ENCODE data around the gene TTLL8. TPM values are rescaled to one million over a fixed set of nuclear protein-coding genes. Genes with fewer than 3 reads are reported as not detected.
A peak's percentile ranks its signal among the peaks of the same experiment; 100 is the strongest.

The TTLL8 gene
- total RNA-seq, 6 experiments from 2014 or later = not detected

DNA sequence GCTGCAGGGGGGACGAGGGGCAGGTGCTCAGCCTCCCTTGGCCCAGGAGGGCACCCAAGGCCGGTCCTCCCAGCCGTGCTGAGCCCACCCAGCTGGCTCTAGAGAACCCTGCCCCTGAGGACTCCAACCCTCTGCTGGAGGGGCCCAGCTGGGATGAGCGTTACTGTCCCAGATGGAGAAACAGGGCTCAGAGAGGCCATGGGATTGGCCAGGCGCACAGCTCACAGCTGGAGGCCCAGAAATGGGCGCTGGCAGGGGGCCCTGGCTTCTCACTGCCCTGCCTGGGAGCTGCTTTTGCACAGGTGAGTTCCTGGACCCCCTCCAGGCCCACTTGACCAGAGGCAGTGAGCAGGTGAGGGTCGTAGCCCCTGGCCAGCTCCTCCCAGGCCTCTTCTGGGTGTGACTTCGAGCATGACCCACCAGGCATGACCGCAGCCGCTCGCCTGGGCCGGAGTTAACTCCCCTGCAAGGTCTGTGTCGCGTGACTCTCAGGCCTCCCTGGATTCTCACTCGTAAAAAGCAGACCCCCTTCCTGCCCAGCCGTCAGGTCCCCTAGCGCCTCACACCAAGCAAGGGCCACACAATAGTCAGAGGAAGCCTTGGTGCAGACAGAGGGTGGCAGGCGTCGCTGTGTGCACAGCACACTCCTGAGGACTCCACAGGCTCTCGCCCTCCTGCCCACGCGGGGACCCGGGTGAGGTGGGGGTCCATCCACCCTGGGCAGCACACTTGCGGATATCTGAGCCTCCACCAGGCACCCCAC is 25.8 kb downstream of the TTLL8 start:
- TF ChIP-seq, protein P1, sequence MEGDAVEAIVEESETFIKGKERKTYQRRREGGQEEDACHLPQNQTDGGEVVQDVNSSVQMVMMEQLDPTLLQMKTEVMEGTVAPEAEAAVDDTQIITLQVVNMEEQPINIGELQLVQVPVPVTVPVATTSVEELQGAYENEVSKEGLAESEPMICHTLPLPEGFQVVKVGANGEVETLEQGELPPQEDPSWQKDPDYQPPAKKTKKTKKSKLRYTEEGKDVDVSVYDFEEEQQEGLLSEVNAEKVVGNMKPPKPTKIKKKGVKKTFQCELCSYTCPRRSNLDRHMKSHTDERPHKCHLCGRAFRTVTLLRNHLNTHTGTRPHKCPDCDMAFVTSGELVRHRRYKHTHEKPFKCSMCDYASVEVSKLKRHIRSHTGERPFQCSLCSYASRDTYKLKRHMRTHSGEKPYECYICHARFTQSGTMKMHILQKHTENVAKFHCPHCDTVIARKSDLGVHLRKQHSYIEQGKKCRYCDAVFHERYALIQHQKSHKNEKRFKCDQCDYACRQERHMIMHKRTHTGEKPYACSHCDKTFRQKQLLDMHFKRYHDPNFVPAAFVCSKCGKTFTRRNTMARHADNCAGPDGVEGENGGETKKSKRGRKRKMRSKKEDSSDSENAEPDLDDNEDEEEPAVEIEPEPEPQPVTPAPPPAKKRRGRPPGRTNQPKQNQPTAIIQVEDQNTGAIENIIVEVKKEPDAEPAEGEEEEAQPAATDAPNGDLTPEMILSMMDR (IDR thresholded peaks at IDR 0.05) = no peak
- no peak for TF ChIP-seq POLR2A (IDR thresholded peaks at IDR 0.05)
- DNase-seq = peak in 1 of 3 donors; percentile 45

DNA sequence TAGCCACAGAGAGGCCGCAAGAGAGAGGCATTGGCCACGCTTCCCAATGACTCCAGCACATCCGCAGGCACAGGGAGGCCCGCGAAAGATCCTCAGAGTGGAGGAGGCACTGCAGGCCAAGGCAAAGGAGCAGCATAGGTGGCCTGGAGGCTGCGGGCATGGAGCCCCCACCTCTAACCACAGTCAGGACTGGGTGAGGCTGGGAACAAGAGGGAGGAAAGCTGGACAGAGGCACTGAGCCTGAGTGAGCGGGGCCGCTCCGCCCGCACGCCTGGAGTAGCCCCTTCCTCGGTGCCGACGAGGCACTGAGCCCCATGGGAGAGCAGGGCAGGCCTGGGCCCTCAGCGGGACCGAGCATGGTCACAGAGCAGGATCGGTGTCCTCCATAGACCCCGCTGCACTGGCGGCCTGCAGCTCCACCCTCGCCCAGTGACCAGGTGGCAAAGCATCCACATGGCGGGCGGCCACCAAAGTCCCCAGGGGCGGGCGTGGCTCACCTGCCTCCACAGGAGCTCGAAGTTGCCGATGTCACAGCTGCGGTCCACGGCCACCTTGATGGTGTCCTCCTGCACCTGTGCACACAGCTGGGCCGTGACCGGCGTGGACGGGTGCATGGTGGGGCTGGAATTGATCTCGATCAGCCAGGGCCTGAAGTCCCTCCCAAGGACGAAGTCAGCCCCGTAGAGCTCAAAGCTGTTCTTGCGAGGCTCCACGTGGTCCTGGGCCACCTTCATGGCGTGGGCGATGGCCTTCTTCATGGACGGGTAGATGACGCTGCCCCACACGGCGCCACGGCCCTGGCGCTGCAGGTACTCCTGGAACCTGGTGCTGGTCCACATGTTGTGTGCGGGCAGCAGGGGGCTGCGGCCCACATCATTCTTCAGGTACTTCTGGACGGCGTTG is 26.7 kb downstream of the TTLL8 start:
- H3K27me3 ChIP-seq = no peaks in the 10 kb centered on the region
- no CpG with 5 or more reads among the region's 49 CpGs for WGBS (ENCODE audit: insufficient coverage, low coverage, low lambda C conversion rate, missing lambda C conversion rate)
- H3K4me1 ChIP-seq = peaks cover 0 to 8% (median 0%) of the 10 kb centered on the region in 4 donors
- ATAC-seq (no peak), DNase-seq (peak in 2 of 3 donors; percentile 15 to 56)
- H3K4me3 ChIP-seq = no peak overlapping the region
- no peaks in the 10 kb centered on the region for H3K36me3 ChIP-seq
- no peak overlapping the region for H3K27ac ChIP-seq
- no peaks in the 10 kb centered on the region for H3K9me3 ChIP-seq
- intact Hi-C loops (cut with DNase I) = loop anchor here (2.0 to 10.0 kb wide), 4 partner anchors 103 to 267 kb away; no protein-coding TSS in a partner anchor
- TF ChIP-seq POLR2A (IDR thresholded peaks at IDR 0.05) = no peak
- TF ChIP-seq, protein P1 (IDR thresholded peaks at IDR 0.05) = no peak

More for the DNA sequence above, 25.8 kb downstream of the TTLL8 start:
- Histone ChIP-seq H3K36me3 (no peaks in the 10 kb centered on the region), H3K27ac (no peak overlapping the region), H3K27me3 (no peaks in the 10 kb centered on the region), H3K4me3 (no peak overlapping the region), H3K9me3 (no peaks in the 10 kb centered on the region), H3K4me1 (peaks cover 0 to 8% (median 0%) of the 10 kb centered on the region in 4 donors)
- intact Hi-C loops (cut with DNase I) = loop anchor here (2.0 to 10.0 kb wide), 4 partner anchors 103 to 267 kb away; no protein-coding TSS in a partner anchor
- ATAC-seq = no peak
- 89% methylated on average over 8 of the region's 24 CpGs for WGBS (ENCODE audit: insufficient coverage, low coverage, low lambda C conversion rate, missing lambda C conversion rate)

DNA sequence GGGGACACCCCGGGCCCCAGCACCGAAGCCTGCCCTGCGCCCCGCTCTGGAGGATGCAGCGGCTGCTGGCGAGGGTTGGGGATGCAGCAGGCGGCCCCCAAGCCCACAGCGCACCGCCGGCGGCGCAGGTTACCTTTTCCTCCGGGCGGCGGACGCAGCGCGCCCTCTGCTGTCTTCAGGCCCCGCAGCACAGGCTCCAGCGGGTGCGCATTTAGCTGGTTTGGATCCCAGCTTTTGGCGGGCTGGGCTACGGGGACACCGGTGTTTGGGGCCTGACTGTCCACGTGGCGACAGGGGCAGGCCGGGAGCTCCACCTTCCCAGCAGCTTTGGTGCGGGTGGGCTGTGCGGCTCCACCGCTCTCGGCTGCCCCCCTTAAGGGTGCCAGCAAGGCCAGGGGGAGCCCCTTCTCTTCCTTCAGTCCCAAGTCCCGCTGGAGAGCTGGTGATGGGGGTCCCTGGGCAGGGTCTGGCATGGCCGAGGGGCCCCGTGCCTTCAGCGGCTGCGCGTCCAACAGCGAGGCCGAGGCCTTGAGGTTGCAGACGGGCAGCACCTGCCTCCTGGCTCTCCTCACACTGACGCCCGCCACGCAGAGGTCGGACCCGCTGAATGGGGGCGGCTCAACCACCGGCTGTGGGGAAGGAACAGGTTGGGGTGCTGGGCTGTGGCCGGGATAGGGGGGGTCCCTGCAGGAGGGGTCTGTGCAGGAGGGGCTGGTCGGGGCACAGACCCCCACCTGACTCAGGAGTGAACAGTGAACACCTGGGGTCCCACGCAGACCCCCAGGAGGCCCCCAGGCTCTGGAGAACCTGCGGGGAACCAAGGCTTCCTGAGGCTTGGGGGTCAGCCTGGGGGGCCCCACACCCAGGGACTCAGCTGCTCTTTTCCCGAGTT is 27.6 kb downstream of the TTLL8 start:
- Histone ChIP-seq H3K9me3 (no peaks in the 10 kb centered on the region), H3K4me3 (no peak overlapping the region), H3K27me3 (no peaks in the 10 kb centered on the region), H3K36me3 (no peaks in the 10 kb centered on the region), H3K4me1 (peaks cover 0 to 8% (median 0%) of the 10 kb centered on the region in 4 donors), H3K27ac (no peak overlapping the region)
- WGBS (ENCODE audit: insufficient coverage, low coverage, low lambda C conversion rate, missing lambda C conversion rate) = 14% methylated on average over 12 of the region's 52 CpGs
- intact Hi-C loops (cut with DNase I) = loop anchor here (5.0 to 10.0 kb wide), 3 partner anchors 103 to 266 kb away; no protein-coding TSS in a partner anchor
- ATAC-seq (peak; percentile 90 to 97 (median 91)), DNase-seq (peak; percentile 77 to 80 (median 79))
- TF ChIP-seq, protein P1 (IDR thresholded peaks at IDR 0.05) = peak; percentile 88 to 97 (median 92)
- no peak for TF ChIP-seq POLR2A (IDR thresholded peaks at IDR 0.05)
